NCI-H2227 (cell line): ENCODE measurements around the gene RHBDL1.

Source experiments
- DNase-seq: peaks from one replicate; lab custom pipeline; 2025; ENCODE audit not compliant: unreplicated experiment; lab: John Stamatoyannopoulos, UW

RHBDL1 gene

DNA sequence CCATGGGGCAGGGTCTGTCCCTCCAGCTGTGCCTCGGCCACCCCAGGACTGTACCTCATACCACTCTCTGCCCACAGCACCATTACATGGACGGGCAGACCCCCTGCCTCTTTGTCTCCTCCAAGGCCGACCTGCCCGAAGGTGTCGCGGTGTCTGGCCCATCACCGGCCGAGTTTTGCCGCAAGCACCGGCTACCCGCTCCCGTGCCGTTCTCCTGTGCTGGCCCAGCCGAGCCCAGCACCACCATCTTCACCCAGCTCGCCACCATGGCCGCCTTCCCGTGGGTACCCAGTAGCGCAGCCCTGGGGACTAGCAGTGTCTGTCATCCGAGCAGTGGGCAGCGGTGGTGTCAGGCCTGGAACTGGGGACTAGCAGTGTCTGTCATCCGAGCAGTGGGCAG lies 2.6 kb upstream of the RHBDL1 start:
- DNase-seq: no peak

DNA sequence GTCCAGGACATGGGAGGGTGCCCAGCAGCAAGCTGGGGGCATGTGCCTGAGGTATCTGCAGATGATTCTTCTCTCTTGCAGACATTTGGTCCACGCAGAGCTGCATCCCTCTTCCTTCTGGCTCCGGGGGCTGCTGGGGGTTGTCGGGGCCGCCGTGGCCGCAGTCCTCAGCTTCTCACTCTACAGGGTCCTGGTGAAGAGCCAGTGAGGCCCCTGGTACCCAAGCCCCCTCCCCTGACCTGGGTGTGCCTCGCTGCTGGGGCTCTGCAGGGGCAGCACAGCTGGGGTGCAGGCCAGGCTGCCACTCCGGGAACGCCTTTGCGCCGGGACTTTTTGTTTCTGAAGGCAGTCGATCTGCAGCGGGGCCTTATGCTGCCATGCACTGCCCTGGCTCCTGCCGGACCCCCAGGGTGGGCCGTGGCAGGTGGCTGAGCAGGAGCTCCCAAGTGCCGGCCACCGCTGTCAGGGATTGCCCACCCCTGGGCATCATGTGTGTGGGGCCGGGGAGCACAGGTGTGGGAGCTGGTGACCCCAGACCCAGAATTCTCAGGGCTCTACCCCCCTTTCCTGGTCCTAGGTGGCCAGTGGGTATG lies 2.0 kb upstream of the RHBDL1 start:
- DNase-seq: no peak

DNA sequence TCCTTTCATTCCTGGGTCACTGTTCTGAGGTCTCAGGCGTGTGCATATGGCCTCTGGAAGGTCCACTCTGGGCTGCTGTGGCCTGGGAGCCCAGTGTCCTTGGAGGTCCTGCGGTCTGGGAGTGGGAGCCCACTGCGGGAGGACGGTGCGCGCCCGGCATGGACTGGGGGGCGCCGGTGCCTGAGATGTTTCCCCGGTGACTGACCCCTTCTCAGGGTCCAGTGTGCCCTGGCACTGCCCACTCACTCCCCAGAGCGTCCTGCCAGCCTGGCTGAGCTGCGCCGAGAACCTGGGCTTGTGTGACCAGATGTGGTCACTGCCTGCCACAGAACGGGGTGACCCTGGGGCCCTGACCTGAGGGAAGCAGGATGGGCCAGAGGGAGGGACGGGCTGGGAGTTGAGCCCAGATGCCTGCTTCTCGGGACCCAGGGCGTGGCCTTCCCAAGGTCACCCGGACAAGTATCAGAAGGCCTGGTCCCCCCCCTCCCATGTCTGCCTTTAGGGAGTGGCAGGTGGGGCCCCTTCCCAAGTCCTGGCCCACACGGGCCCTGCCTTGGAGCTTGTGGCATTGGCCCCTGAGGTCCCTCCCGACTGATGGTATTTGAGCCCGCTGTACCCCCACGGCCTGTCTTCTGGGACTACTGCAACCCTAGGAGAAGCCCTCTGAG lies 1.1 kb upstream of the RHBDL1 start:
- no peak for DNase-seq

DNA sequence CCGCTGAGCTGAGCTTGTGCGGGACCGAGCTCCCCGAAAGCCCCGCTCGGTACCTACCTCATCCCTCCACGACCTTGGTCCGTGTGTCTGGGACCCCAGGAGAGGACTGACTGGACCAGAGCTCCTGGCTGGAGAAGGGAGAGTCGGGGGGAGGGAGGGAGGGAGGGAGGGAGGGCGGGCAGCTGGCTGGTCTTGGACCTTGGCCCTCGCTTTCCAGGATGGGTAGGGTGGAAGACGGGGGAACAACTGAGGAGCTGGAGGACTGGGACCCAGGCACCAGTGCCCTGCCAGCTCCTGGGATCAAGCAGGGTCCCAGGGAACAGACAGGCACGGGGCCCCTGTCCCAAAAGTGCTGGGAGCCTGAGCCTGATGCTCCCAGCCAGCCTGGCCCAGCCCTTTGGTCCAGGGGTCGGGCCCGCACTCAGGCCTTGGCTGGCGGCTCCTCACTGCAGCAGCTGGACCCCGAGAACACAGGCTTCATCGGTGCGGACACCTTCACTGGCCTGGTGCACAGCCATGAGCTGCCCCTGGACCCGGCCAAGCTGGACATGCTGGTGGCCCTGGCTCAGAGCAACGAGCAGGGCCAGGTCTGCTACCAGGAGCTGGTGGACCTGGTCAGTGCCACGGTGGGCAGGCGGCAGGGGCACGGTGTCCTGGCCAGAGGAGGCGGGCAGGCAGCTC lies 553 bp downstream of the RHBDL1 start:
- no peak for DNase-seq

DNA sequence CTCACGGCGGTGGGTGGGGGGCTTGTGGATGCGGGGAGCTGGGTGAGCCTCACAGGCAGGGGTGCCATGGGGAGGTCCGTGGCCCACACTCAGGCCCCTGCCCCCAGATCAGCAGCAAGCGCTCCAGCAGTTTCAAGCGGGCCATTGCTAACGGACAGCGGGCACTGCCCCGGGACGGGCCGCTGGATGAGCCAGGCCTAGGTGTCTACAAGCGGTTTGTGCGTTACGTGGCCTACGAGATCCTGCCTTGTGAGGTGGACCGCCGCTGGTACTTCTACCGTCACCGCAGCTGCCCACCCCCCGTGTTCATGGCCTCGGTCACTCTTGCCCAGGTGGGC lies 1.1 kb downstream of the RHBDL1 start:
- no peak for DNase-seq

DNA sequence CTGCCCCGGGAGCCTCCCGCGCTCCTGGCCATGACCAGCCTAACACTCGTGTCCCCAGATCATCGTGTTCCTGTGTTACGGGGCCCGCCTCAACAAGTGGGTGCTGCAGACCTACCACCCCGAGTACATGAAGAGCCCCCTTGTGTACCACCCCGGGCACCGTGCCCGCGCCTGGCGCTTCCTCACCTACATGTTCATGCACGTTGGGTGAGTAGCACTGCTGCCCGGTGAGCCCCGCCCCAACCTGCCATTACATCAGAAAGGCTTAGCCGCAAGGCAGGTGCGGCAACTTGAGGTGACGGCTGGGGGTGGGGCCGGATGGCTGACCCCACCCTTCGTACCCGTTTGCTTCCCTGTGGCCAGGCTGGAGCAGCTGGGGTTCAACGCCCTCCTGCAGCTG lies 1.4 kb downstream of the RHBDL1 start:
- DNase-seq: no peak

DNA sequence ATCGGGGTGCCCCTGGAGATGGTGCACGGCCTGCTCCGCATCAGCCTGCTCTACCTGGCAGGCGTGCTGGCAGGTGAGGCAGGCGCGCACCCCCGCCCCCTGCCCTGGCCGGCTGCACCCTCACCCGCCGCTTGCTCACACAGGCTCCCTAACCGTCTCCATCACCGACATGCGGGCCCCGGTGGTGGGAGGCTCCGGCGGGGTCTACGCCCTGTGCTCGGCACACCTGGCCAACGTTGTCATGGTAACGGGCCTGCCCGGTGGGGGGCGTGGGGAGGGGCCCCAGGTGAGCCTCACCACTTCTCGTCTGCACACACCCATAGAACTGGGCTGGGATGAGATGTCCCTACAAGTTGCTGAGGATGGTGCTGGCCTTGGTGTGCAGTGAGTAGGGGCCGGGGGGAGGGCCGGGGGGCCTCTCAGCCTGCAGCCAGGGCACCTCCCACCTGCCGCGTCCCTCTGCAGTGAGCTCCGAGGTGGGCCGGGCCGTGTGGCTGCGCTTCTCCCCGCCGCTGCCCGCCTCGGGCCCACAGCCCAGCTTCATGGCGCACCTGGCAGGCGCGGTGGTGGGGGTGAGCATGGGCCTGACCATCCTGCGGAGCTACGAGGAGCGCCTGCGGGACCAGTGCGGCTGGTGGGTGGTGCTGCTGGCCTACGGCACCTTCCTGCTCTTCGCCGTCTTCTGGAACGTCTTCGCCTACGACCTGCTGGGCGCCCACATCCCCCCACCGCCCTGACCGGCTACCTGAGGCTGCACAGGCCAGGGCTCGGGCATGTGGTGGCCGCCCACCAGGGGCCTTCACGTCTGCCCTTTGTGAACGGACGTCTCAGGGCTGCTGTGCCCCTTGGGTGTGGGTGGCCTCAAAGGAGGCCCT lies 2.1 kb downstream of the RHBDL1 start:
- peak; percentile 34 for DNase-seq

DNA sequence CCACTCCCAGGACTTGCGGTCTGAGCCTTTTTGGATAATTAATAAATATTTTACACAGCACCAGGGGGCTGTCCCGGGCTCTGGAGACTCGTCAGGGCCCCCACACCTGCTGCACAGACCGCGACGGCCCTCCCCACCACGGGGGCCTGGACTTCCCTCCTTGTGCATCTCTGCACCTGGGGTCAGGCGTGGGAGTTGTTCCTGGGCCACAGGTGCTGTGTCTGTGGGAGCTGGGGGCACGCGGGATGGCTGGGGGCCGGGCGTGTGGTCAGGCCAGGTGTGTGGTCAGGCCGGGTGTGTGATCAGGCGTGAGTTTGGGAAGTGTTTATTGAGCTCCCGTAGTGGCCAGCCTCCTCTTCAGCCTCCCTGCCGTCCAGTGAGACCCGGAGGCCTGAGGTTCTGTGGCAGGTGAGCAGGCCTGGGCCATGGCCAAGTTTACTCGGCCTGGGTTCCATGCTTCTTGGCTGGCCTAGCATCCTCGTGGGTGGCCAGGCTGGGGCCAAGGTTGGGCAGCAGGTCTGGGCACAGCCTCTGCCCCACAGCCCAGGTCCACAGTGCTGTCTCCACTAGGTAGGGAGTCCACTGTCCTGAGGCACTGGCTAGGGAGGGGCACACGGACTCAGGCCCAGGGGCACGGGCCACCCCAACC lies 2.9 kb downstream of the RHBDL1 start:
- DNase-seq: no peak

DNA sequence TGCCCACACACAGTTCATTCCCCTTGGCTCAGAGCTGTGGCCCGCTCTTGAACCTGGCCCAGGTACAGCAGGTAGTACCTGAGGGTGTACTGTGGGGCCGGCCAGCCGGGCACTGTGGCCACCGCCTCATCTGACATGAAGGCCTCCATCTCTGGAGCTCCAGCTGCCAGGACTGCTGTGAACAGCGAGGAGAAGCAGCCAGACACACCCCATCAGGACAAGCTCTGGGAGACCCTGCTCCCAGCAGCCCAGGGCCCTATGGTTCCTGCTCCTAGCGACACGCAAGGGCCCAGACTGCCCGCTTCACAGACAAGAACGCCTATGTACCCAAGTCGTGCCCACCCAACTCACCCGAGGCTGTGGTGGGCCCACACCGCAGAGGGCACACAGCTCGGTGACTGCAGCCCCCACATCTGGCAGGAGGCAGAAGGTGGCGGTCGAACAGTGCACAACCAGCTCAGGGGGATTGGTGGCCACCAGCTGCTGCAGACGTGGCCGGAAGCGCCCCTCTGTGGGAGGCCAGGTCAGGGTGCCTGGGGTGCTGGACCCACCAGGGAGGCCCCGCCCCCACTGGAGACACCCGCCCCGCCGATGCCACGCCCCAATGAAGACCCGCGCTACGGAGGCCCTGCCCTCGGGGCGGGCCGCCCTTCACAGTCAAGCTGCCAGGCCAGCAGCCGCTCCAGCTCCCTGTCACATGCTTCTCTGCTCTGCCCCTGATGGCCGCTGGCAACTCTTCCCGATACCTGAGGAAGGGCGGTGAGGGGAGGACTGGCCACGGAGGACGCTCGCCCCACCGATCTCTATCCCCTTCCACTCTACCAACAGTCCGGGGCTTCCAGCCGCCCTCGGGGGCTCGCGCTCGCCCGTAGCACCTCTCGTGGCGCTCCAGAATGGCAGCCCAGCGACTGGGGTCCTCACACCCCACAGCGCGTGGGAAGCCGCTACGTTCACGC lies 3.7 kb downstream of the RHBDL1 start:
- peak; percentile 90 for DNase-seq

DNA sequence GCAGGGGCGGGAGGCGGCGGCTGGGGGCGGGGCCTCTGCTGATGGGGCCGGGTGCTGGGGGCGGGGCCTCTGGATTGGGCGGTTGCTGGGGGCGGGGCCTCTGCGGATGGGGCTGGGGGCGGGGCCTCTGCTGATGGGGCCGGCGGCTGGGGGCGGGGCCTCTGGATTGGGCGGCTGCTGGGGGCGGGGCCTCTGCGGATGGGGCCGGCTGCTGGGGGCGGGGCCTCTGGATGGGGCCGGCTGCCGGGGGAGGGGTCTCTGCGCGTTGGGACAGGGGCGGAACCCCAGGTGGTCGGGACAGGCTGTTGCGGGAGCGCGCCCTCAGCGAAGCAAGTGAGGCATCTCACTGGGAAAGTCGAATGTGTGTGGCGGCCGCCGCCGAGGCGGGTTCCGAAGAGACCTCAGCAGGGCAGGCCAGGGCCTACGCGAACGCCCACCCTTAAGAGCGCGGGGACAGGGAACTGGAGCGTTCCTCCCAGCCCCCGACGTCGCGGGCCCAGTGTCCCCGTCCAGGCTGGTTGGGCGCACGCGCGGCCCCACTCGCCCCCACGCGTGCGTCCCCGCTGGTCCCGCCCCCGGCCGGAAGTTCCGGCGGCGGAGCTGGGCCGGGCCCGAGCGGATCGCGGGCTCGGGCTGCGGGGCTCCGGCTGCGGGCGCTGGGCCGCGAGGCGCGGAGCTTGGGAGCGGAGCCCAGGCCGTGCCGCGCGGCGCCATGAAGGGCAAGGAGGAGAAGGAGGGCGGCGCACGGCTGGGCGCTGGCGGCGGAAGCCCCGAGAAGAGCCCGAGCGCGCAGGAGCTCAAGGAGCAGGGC lies 4.5 kb downstream of the RHBDL1 start, which contains the start of gene STUB1:
Gene STUB1, plus strand, starts transcription at position 597 of the 811 bp plus-strand sequence. Its CDS starts 116 bp downstream, at position 713.
- DNase-seq: peak; percentile 96

DNA sequence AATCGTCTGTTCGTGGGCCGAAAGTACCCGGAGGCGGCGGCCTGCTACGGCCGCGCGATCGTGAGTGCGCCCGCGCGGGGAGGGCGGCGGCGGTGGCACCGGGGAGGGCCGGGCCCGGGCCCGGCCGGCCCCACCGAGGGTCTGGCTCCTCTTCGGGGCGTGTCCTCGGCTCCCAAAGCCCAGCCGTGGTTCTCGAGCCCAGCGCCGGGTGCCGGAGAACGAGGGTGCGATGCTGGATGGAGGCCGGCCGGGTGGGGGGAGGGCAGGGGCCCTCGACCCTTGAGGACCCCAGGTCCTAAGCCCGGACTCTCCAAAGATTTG lies 5.1 kb downstream of the RHBDL1 start:
- no peak for DNase-seq

DNA sequence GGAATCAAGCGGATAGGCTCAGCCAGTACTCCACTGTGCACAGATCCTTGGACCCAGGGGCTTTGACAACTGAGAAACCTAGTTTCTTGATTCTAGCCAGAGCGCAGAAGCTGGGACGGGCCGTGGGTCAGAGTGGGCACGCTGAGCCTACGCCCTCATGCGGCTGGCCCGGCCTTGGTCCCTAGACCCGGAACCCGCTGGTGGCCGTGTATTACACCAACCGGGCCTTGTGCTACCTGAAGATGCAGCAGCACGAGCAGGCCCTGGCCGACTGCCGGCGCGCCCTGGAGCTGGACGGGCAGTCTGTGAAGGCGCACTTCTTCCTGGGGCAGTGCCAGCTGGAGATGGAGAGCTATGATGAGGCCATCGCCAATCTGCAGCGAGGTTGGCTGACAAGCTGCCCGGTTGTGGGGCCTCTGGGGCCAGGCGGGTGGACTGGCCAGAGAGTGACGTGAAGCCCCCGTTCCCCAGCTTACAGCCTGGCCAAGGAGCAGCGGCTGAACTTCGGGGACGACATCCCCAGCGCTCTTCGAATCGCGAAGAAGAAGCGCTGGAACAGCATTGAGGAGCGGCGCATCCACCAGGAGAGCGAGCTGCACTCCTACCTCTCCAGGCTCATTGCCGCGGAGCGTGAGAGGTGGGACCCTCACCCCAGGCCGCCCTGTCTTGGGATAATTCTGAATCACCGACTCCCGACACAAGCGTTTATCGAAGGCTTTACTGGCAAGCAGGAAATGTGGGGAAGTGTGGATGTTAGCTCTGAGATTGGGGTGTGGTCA lies 5.7 kb downstream of the RHBDL1 start:
- peak; percentile 48 for DNase-seq

DNA sequence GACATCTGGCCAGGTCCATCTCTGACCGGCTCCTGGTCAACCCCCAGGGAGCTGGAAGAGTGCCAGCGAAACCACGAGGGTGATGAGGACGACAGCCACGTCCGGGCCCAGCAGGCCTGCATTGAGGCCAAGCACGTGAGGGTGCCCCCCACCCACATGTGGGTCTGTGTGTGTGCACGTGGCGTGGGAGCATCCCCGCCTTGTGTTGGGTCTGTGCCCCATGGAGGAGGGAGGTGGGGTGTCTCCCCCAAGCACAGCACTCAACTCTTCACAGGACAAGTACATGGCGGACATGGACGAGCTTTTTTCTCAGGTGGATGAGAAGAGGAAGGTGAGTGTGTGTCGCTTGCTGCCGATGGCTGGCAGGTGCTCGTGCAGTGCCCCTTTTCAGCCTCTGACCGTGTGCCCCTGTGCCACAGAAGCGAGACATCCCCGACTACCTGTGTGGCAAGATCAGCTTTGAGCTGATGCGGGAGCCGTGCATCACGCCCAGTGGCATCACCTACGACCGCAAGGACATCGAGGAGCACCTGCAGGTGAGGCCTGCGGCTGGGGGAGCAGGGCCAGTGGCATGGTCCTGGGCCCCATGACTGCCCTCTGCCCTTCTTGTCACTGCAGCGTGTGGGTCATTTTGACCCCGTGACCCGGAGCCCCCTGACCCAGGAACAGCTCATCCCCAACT lies 6.4 kb downstream of the RHBDL1 start:
- no peak for DNase-seq

DNA sequence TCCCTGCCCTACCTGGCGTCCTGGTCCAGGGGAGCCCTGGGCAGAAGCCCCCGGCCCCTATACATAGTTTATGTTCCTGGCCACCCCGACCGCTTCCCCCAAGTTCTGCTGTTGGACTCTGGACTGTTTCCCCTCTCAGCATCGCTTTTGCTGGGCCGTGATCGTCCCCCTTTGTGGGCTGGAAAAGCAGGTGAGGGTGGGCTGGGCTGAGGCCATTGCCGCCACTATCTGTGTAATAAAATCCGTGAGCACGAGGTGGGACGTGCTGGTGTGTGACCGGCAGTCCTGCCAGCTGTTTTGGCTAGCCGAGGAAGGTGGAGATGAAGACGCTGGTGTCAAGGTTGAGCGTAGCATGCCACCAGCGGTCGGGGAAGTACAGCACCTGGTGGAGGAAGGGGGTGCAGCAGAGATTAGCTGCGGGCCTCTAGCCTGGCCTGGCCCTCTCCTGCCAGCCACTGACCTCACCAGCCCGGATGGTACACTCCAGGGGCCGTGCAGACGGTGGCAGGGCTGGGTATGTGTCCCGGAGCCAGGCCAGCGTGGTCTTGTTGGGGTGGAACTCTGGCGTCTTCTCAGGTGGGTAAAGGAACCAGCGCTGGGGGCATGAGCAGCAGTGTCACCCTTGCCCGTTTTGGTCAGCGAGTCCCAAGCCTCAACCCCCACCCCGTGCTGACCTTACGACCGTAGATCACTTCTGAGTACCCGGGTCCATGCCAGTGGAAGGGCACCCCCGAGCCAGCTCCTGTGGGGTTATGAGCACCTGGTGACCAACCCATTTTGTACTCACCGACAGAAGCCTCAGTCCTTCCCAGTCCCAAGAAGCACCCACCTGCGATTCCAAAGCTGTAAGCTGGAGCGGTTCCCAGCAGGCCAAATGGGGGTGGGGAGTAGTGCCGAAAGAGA lies 7.3 kb downstream of the RHBDL1 start:
- no peak for DNase-seq

DNA sequence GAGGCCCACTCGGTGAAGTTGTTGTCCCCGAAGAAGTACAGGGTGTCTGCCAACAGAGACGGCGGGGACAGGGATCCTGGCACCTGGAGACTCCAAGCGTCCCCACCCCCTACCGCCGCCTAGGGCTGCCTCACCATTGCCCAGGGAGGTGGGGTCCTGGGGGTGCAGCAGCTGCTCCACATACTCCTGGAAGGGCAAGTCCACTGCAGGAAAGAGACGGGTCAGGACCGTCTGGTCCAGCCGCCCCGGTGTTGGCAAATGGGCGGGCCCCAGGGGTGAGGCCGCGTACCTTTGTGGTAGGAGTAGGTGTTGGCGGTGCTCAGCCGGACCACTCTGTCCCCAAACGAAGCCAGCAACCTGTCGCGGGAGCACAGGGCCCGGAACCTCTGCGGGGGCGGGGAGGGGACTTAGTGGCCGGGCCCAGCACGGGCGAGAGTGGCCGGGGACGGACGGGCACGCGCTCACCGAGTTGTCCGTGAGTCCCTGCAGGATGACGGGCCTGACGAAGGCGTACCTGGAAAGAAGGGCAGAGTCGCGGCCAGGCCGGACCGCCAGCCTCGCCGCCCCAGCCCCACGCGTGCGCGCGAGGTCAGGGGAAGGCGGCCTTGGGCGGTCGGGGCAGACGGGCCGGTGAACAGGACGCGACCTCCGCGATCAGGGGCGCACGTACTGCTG lies 8.1 kb downstream of the RHBDL1 start:
- DNase-seq: no peak

DNA sequence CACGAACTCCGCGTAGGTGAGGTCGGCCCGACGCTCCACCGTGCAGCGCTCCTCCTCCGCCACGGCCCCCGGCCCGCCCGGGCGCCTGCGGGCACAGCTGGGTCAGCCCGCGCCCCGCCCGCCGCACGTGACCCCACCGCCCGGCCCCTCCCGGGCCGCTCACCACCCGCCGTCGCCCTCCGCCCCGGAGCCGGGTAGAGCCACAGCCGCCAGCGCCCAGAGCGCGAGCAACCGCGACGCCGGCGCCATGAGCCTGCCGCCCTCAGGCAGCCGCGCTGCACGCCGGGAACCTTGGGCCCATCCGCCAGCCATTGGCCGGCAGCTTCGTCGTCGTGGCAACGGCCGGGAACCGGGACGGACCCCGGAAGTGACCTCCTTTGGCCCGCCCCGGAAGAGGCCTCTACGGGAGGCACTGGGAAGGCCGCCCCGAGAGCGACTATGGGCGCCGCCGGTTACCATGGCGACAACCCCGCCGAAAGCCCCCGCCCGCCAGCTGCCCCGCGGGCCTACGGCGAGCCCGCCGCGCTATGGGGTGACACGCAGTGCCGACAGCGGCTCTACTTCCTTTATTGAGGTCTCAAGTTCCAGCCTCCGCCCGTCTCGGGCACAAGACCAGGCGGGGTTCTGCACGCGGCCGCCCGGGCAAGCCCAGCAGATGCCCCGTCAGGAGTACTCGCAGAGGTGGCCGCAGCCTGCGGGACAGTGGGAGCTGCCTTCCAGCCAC lies 8.8 kb downstream of the RHBDL1 start, which contains the start of gene JMJD8:
Gene JMJD8, minus strand, starts transcription at position 264 of the 724 bp plus-strand sequence. Its CDS starts 15 bp downstream, at position 249.
- DNase-seq: peak; percentile 91
